NCI-H1417 treated with DMSO at 0.1 percent for 48 hours (cell line): ENCODE data around the gene CDHR1.
"Not testable (repeated sequence)": the region's sequence is repeated elsewhere in the genome, so short reads cannot be mapped to it uniquely, and the experiment has no call there.

Experiments used
- DNase-seq: peaks from one replicate; lab custom pipeline; 2025; lab: John Stamatoyannopoulos, UW

The CDHR1 gene

DNA sequence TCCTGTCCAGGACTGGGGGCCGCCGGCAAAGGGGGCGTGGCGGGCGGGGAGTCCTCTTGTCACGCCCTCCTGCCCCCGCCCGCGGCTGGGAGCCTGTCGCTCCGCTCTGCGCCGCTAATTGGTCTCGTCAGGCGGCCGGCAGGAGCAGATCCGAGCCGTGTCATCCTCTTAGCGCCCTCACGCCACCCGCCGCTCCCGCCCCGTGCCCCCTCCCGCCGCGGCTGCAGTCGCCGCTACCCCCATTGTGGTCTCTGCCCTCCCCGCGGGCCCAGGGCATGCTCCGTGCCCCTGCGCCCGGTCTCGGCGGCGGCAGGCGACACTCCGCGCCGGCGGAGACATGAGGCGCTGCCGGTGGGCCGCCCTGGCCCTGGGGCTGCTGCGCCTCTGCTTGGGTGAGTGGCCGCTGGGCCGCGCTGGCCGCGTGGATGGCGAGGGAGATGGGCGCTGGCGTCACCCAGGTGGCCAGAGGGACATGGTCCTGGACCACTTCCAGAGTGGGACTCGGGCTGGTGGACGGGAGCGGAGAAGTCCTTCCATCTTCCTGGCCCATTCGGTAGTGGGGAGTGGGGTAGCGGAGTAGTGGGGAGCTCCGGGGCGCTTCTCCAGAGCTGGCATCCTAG, at the start of gene CDHR1:
CDHR1 (plus strand) TSS at position 114 of the 620 bp plus-strand sequence; CDS start at position 338, 224 bp downstream.
- DNase-seq: no peak

DNA sequence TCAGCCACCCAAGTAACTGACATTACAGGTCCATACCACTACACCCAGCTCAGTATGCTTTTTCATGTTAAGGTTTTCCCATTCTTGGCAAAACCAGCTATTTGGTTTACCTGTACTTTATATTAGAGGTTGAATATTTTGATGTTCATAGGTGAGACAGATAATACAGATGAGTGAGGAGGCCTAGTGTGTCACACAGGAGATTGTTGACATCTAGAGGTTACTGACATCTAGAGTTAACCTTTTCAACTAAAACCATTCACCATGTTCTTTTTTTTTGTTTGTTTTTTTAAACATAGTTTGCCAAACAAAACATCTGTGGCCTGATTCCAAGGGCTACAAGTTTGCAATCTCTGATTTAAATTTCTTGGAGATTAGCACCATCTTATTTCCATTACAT, 47.0 kb upstream of the CDHR1 start:
- no peak for DNase-seq

DNA sequence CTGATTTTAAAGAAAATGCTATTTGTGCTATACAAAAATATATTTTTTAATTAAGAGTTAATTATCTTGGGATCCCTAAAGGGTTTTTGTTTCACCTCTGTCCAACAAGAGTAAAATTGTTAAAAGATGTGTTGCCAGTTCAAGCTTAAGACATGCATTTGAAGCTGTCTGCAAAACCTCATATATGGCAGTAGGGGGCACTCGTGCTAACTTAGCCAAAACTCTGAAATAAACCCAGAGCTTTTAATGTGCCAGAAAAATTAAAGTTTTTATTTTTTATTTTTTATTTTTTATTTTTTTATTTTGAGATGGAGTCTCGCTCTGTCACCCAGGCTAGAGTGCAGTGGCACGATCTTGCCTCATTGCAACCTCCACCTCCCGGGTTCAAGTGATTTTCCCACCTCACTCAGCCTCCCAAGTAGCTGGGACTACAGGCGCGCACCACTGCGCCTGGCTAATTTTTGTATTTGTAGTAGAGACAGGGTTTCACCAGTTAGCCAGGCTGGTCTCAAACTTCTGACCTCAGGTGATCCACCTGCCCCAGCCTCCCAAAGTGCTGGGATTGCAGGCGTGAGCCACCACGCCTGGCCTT, 46.2 kb upstream of the CDHR1 start:
- not testable (repeated sequence) for DNase-seq

DNA sequence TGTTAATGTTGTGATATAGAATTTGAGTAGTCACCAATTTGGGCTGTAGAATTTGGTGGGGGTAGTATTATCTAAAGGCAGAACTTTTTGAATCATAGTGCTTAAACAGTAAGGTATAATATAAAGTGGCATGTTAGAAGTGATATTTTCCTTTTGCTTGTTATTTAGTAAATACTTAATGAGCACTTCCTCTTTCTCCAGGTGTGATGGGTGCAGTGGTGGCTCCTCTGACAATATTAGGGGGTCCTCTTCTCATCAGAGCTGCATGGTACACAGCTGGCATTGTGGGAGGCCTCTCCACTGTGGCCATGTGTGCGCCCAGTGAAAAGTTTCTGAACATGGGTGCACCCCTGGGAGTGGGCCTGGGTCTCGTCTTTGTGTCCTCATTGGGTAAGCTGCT, 44.5 kb upstream of the CDHR1 start:
- no peak for DNase-seq

DNA sequence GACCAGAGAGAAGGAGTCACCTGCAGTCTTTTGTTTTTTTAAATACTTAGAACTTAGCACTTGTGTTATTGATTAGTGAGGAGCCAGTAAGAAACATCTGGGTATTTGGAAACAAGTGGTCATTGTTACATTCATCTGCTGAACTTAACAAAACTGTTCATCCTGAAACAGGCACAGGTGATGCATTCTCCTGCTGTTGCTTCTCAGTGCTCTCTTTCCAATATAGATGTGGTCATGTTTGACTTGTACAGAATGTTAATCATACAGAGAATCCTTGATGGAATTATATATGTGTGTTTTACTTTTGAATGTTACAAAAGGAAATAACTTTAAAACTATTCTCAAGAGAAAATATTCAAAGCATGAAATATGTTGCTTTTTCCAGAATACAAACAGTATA, 41.6 kb upstream of the CDHR1 start:
- DNase-seq: no peak

DNA sequence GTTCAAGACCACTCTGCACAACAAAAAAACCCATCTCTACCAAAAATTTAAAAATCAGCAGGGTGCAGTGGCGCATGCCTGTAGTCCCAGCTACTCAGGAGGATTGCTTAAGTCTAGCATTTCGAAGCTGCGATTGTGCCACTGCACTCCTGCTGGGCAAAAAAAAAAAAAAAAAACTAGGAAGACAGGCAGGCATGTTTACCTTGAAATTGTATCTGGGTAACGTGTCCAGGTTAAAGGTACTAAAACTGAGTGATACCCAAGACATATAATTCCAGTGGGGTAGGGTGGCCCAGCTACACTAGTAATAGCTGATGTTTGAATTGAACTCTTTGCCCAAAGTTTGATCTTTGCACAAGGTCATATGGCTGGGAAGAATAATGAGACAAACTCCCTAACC, 38.8 kb upstream of the CDHR1 start:
- DNase-seq: no peak

DNA sequence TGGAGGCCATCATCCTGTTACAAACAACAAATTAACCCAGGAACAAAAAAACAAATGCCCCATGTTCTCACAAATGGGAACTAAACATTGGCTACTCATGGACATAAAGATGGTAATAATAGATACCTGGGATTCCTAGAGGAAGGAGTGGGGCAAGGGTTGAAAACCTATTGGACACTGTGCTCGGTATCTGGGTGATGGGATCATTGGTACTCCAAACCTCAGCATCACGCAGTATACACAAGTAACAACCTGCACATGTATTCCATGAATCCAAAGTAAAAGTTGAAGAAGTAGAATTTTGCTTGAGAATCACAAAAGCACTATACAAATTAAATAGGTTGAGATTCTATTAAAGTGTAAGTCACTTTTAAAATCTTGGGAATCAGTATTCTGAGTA, 38.3 kb upstream of the CDHR1 start:
- no peak for DNase-seq

DNA sequence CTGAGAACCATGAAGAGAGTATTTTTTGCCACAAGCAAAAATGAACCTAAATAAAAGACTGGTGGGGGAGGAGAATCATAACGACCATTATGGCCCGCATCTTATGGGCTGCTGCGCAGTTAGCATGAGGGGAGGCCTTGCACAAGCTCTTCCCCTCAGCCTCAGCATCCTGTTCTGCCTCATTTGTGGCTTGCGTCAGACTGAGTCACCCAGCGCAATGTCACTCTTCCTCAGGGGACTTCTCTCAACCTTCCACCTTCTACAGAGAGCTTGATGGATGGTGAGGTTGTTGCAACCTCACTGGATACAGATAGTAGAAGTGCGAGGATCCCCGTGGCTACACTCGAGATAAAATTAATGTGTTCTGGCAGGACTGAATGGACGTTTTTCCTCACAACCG, 37.6 kb upstream of the CDHR1 start:
- DNase-seq: no peak

DNA sequence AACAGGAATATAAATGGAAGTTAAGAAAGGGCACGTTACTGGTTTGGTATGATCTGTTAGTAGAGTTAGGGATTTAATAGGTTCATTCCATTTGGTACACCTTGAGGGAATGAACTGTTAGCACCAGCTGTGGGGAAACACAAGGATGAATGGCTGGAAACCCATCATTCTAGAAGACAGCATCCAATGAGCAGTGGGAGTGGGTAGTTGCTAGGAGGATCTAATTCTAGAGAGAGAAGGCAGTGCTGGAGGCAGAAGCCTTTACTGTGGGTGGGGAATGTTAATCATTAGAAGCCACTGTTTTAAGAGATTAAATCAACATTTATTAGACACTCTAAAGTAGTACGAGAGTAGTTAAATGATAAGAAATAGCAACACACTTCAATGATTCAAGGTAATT, 36.3 kb upstream of the CDHR1 start:
- no peak for DNase-seq

DNA sequence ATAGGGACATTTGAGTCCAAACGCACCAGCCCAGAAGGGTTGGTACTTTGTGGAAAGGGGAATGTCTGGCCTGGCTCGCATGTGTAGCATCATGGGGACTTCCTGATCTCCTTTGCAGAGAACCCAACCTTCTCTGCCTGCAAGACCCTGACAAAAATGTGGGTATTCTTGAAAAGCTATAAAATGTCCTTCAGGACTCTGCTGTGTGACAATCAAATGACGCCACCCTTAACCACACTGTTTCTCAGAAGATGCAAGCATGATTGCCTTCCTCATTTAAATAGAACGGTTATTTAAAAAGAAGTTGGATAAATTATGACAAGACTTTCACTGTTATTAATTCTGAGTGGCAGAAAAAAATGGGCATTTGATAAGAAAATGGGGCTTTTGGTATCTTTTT, 35.8 kb upstream of the CDHR1 start:
- DNase-seq: no peak

DNA sequence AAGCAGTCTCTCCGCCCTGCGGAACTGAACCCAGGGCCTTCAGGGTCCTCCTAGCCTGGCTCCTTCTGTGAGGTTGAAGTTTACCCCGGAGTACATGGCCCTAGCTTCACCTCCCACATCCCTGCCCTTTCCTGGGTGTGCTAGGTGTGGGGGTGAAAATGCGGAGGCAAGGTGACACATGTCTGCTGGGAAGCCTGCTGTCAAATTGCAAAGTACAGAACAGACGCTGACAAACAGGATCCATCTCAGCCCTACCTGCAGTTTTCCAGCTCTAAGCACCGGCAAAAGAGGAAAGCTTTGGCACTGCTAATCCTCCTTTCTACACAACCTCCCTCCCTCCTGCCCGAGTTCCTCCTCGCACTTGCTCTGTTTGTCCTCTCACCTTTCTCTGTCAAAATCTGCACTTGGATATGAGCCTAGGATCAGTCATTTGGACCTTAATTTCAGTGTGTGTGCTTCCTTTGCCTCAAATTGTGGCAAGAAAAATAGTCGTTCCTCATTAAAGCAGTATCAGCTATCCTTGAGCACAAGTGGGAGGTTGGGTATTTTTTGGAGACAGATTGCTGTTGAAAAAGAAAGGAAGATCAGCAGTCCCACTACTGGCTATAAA, 35.2 kb upstream of the CDHR1 start:
- DNase-seq: no peak

DNA sequence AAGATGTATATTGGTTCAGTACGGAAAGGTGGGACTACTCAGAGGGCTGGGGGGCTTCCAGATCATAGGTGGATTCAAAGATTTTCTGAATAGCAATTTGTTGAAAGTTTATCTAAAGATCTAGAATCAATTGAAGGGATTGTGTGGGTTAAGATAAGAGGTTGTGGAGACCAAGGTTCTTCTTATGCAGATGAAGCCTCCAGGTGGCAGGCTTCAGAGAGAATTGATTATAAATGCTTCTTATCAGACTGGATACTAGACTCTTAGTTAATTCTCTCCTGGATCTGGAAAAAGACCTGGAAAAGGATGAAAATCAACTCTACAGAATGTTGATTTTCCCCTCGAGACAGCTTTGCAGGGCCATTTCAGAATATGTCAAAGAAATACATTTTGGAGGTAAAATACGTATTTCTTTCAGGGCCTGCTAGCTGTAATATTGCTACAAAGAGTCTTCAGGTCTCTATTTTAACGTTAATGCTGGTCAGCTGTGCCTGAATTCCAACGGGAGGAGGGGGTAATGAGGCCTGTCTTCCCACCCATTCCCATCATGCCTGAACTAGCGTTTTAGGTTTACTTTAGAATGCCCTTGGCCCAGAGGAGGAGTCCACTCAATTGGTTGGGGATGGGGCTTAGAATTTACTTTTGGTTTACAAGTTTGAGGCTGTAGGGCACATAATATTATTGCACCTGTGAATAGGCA, 33.5 kb upstream of the CDHR1 start:
- no peak for DNase-seq

DNA sequence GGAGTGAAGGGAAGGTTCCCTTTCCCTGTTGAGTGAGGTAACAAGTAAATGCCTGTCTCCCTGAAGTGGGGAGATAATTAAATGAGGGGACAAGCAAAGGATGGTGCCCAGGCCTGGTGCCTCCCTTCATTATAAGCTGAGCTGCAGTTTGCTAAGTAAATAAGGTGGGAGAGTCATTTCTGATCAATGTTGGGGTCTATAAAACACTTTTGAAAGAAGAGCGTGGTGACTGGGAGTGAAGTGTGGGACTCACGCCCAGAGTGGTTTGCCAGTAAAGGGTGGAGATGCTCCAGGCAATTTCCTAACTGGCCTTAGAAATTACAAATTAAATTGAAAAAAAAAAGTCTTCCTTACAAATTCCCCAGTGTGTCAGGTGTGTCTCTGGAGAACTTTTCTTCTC, 30.3 kb upstream of the CDHR1 start:
- no peak for DNase-seq

DNA sequence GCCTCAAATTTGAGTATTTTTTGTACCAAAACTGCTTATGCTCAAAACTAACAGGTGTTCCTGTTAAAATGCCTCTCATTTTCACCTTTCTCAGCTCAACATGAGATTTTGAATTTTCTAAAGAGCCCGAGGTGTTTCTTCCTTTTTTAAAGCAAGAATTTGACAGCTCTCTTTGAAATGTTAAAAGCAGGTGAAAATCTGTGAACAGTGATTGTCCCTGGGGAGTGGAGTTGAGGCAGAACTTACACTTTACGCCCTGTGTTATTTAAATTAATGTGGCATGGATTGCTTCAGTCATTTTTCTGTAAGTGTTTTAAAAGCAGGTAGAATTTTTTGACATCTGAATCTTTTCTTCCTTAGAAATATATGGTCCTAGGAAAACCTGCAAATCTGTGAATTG, 29.9 kb upstream of the CDHR1 start:
- DNase-seq: no peak

DNA sequence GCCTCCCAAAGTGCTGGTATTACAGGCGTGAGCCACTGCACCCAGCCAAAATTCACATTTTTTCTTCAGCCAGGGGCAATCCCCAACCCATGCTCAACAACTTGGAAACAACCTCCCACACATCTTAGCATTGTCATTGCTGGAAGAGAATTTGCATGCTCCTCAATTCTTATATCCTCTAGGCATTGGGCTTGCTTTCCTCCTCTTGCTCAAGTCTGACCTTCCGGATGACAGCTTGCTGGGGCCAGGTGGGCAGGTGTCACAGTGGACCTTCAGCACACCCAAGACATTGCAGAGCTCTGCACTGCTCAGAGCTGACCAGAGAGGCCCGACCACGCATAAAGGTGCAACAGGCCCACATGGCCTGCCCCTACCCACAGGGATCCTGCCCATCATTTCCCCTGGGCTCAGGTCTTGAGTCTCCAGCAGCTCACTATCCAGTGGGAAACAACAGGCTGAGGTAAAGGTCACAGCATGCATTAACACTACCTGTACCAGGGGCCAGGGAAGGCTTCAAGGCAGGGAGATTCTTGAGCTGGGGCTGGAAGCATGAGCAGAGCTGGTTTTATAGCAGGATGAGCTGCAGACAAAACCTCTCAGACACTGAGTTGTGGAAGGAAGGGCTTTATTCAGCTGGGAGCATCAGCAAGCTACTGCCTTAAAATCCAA, 27.6 kb upstream of the CDHR1 start:
- no peak for DNase-seq

DNA sequence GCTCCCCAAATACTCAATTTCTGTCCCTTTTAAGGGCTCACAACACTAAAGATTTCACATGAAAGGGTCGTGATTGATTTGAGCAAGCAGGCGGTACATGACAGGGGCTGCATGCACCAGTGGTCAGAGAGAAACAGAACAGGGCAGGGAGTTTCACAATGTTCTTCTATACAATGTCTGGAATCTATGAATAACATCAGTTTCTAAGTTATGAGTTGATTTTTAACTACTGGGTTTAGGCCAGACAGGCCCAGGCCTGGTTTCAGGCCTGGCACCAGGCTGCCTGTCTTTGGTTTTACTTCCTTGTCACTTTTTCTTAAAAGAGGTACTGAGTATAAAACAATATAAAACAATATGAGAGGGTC, 27.1 kb upstream of the CDHR1 start:
- DNase-seq: not testable (repeated sequence)

DNA sequence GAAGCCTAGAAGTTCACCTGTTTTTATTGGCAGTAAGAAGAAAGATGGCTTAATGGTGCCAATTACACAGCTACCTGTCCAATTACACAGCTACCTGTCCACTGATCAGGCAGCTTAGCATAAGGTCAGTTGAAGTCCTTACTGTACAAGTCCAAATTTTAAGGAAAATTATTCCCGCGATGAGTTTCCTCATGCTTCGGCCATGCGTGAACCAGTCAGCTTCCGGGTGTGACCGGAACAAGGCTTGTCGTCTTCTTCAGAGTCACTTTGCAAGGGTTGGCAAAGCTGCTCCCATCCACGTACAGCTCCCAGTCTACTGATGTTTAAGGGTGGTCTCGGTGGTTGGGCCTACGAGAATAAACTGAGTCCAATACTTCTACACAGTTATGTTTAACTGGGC, 26.0 kb upstream of the CDHR1 start:
- not testable (repeated sequence) for DNase-seq

DNA sequence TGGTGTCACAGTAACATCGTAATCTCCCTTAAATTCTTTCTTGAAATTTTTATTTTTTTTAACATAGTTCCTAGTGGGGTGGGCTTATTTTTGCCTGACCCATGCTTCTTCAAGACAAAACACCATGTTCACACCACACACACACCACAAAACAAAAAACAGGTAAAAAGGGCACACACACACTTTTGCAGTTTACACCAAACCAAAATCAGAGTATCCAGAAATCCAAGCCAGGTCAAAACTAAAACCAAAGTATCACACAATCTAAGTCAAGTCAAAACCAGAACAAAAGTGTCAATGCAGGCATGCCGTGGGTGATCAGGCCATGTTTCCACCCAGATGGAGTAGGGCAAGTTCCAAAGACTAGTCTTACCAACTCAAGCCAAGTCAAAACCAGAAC, 23.1 kb upstream of the CDHR1 start:
- not testable (repeated sequence) for DNase-seq

DNA sequence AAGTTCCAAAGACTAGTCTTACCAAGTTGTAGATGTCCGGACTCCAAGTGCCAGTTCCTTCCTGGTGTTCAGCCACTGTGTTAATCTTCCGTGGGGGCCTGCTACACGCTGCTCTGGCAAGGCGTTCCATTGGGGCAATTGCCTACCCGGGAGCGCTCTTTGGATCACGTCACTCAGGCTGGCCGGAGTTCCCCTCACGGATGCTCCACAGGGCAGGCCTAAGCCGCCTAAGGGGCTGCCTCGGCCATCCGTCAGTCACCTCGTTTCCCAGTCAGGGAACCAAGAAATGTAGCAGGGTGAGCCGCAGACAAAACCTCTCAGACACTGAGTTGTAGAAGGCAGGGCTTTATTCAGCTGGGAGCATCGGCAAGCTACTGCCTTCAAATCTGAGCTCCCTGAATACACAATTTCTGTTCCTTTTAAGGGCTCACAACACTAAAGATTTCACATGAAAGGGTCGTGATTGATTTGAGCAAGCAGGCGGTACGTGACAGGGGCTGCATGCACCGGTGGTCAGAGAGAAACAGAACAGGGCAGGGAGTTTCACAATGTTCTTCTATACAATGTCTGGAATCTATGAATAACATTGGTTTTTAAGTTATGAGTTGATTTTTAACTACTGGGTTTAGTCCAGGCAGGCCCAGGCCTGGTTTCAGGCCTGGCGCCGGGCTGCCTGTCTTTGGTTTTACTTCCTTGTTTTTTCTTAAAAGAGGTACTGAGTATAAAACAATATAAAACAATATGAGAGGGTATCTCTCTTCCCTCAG, 22.5 kb upstream of the CDHR1 start:
- DNase-seq: not testable (repeated sequence)

DNA sequence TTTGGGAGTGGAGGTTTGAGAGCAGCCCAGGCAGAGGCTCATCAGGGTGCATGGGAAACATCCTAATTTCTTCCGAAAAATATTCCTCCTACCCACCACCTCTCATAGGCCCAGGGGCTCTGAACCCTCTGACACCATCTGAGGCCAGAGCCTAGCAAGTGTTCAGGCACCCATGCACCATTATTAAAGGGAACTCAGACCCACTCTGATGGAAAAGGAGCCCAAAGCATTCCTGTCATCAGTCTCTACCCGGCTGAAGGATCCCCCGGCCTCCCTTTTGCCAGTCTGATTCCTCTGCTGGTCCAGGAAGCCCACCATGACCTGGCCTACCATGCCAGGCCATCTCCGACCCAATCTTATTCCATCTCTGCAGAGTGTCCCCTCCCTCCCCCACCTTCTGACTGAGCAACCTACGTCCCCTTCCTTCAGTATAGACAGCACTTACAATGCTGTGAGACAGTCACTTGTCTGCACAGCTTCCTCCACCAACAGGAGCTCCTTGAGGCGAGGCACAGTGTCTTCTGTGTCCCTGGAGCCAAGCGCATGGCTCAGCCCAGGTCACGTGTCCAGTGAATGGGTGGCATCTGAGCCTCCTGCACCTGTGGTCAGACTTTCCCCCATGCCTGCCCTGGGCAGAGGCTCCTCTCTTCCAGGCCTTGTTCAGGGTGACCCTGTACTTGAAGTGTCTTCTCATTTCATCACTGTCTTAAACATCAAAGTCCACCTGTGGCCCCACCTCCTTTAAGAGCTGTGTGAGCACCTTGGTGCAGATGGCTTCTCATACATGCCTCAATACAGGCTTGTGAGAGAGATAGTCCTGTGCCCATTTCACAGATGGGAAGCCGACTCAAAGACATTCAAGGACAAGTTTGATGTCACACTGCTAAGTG, 21.6 kb upstream of the CDHR1 start:
- no peak for DNase-seq

DNA sequence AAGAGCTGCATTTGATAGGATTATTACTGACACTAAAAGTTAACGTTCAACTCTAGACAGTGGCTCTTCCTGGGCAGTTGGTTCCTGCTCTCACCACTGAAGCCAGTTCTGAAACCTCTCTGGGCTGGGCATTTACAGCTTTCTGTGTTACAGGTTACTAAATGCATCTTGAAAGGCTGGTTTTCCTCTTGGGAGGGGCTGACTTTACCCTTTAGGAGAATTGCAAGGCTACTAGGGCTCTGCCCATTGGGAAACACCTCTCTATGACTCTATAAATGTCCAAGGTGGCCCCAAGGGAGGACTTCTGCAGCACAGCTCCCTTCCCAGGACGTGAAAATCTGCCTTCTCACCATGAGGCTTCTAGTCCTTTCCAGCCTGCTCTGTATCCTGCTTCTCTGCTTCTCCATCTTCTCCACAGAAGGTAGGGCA, 20.8 kb upstream of the CDHR1 start, which contains the start of gene GPR15LG:
GPR15LG (plus strand) TSS at position 301 of the 429 bp plus-strand sequence; CDS start at position 352, 51 bp downstream.
- DNase-seq: no peak
